Coronary artery (tissue), 2 donors: ENCODE measurements around the gene KY.
A peak's percentile ranks its signal among the peaks of the same experiment; 100 is the strongest.

Experiments
- DNase-seq: peaks from one replicate; pipeline ENCODE4 v3.0.0-alpha.2; 2017; ENCODE audit warnings: low spot score
- H3K27ac ChIP-seq, 2 donors: fragments of 200-600 bp; sonication (generic); one replicate each; pipeline ENCODE4 v1.5.1; 2016 to 2019
- H3K4me3 ChIP-seq: fragments of 200-600 bp; sonication (generic); 2 replicates; pipeline ENCODE4 v1.5.1; 2016; ENCODE audit warnings: mild to moderate bottlenecking, moderate library complexity
- CTCF ChIP-seq: fragments of 200-600 bp; sonication (generic); IDR thresholded peaks from one replicate; pipeline ENCODE4 v1.5.1; 2019; ENCODE audit warnings: antibody characterized with exemption

The KY gene

GRCh38 chr3:134682196-134682880 lies 31.5 kb upstream of the KY start:
- TF ChIP-seq CTCF = no peak
- Histone ChIP-seq H3K27ac (no peak overlapping the region), H3K4me3 (no peak overlapping the region)
- no peak for DNase-seq

- no peak for TF ChIP-seq CTCF
- DNase-seq = no peak
- Histone ChIP-seq H3K4me3 (no peak overlapping the region), H3K27ac (no peak overlapping the region)
These were observed 30.7 kb upstream of the KY start for GRCh38 chr3:134681522-134681900.

- no peak overlapping the region for H3K4me3 ChIP-seq
- no peak for DNase-seq
- TF ChIP-seq CTCF = no peak
- H3K27ac ChIP-seq = no peak overlapping the region
These were observed 30.1 kb upstream of the KY start for GRCh38 chr3:134680796-134681521.

GRCh38 chr3:134677987-134678308 lies 27.1 kb upstream of the KY start:
- TF ChIP-seq CTCF = no peak
- no peak overlapping the region for H3K27ac ChIP-seq
- no peak overlapping the region for H3K4me3 ChIP-seq
- DNase-seq = no peak

- Histone ChIP-seq H3K27ac (no peak overlapping the region), H3K4me3 (no peak overlapping the region)
- TF ChIP-seq CTCF = peak; percentile 55
- DNase-seq = no peak
These were observed 26.6 kb upstream of the KY start for GRCh38 chr3:134677196-134677986.

GRCh38 chr3:134675726-134676256 lies 25.0 kb upstream of the KY start:
- Histone ChIP-seq H3K27ac (no peak overlapping the region), H3K4me3 (no peak overlapping the region)
- DNase-seq = no peak
- no peak for TF ChIP-seq CTCF
